Ovary (tissue), 3 donors: ENCODE measurements around the gene IQSEC1.

ENCODE experiments used
- EP300 ChIP-seq: sonication (generic); formaldehyde crosslinking; IDR thresholded peaks from one replicate; pipeline ENCODE4 v1.6.1; 2017; ENCODE audit warnings: antibody characterized with exemption
- POLR2A ChIP-seq: fragments of 450-650 bp; IDR thresholded peaks from one replicate; pipeline ENCODE4 v1.6.1; 2017; ENCODE audit warnings: antibody characterized with exemption, mild to moderate bottlenecking, moderate library complexity
- TF ChIP-seq, protein P1 (sequence below), 3 donors: fragments of 450-650 bp in 2 of 3; fragments of 200-600 bp in 1 of 3; IDR thresholded peaks; one replicate each; pipeline versions ENCODE4 v1.5.1 to v1.8.0; 2016 to 2022; ENCODE audit warnings: antibody characterized with exemption in 3 of 3, mild to moderate bottlenecking in 1 of 3
- donor health status: DM: no; HTN: no; CAD: no.

DNA sequence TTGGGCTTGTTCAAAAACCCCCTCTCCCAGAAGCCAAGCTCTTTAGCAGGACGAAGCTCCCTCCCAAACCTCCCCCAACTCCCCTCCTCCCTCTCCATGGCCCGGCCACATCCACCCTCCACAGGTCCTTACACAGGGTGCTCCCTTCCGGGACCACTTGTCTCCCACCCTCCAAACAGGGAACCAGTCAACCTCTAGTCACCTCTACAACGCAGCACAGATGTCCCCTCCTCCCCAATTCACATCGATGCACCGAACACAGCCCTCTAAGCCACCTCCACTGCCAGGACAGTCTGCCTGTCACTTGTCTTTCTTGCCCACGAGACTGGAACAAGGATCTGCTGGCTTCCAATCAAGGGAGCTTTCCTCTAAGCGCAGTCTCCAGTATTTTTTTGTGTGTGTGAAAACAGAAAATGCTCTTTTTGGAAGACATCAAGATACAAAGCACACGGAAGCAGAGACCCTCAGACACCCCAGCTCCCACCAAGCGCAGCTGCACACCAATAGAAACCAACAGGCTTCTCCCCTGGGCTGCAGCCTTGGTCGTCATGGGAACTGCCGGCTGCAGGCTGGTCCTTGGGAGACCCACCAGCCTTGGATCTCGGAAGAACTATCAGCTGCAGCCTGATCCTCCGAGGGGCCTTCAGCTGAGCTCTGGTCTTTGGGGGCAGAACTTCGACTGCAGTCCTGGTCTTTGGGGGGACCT, 26.5 kb downstream of the IQSEC1 start:
- TF ChIP-seq POLR2A: no peak
- TF ChIP-seq, protein P1, sequence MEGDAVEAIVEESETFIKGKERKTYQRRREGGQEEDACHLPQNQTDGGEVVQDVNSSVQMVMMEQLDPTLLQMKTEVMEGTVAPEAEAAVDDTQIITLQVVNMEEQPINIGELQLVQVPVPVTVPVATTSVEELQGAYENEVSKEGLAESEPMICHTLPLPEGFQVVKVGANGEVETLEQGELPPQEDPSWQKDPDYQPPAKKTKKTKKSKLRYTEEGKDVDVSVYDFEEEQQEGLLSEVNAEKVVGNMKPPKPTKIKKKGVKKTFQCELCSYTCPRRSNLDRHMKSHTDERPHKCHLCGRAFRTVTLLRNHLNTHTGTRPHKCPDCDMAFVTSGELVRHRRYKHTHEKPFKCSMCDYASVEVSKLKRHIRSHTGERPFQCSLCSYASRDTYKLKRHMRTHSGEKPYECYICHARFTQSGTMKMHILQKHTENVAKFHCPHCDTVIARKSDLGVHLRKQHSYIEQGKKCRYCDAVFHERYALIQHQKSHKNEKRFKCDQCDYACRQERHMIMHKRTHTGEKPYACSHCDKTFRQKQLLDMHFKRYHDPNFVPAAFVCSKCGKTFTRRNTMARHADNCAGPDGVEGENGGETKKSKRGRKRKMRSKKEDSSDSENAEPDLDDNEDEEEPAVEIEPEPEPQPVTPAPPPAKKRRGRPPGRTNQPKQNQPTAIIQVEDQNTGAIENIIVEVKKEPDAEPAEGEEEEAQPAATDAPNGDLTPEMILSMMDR (IDR thresholded peaks at IDR 0.05): no peak
- TF ChIP-seq EP300: no peak
